HG02973 (cell line): ENCODE measurements around the gene MAP3K3.

Experiments used
- ATAC-seq: cut with Tn5 transposase; IDR thresholded peaks from one replicate; pipeline ENCODE4 v1.9.1; 2021; ENCODE audit warnings: moderate library complexity; ENCODE audit not compliant: unreplicated experiment

The MAP3K3 gene

GRCh38 chr17:63649813-63650212 lies 27.6 kb downstream of the MAP3K3 start:
- ATAC-seq = no peak

DNA sequence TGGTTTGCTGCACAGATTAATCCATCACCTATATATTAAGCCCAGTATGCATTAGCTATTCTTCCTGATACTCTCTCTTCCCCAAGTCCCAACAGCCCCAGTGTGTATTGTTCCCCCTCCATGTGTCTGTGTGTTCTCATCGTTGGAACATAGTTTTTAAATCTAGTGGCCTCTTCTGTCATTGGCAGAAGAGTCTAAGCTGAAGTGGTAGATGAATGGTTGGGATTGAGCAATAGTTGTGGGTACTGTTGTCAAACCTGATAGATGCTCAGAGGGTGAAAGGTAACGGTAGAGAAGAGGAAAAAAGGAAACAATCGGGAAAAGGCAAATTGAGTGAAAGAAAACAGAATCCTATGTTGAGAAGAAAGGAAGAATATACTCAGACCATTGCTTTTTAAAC lies 29.9 kb downstream of the MAP3K3 start:
- no peak for ATAC-seq

DNA sequence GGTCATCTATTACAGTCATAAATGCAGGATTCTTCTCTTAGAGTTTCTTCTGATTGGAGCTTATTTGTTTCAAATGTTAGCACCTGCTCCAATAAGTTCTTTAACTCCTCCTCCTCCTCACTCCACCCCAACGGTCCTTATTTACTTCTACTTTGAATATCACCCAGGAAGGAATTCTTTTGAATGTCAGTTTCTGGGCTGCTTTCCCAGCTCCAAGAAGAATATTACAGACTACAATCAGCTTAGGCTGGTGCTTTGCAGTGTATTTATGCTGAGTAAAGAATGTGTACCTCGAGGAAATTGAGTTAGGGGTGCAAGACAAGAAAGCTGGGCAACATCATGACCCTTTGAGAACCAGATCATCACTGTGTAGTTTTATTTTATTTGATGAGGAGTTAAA lies 30.8 kb downstream of the MAP3K3 start:
- ATAC-seq = no peak

- ATAC-seq = no peak
These were observed 35.6 kb downstream of the MAP3K3 start for GRCh38 chr17:63657786-63658185.

GRCh38 chr17:63658366-63658765 lies 36.1 kb downstream of the MAP3K3 start:
- ATAC-seq = no peak

- no peak for ATAC-seq
These were observed 37.6 kb downstream of the MAP3K3 start for GRCh38 chr17:63659850-63660249.

DNA sequence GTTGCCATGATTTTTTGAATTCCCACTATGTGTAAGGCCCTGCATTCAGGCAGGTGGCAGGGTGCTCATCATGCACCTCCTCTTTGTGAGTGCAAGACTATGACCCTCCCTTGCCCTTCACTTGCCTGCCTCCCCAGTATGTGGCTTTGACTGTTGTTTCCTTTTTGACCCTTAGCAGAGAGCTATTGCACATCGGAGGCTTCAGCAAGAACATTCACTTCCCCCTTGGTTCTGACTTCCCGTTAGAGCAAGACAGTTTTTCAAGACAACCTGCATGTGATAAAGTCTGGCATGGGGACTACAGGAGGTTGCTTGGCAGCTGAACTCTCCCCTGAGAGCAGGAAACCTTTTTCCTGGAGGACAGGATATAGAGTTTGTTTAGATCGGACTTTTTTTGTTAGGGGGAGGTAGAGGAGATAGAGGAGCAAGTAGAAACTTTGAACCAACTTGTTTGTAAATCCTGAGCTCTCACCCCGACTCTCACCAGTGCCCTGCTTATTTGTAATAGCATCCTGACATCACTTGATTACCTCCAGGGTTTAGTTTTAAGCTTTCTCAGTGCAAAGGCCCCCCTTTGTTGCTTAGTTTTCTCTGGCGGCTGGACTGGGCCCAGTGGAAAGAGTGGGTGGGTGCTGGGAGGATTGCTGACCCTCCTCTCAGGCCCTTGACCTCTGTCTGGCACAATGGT lies 43.5 kb downstream of the MAP3K3 start:
- no peak for ATAC-seq

GRCh38 chr17:63672856-63673255 lies 50.6 kb downstream of the MAP3K3 start:
- ATAC-seq = no peak

DNA sequence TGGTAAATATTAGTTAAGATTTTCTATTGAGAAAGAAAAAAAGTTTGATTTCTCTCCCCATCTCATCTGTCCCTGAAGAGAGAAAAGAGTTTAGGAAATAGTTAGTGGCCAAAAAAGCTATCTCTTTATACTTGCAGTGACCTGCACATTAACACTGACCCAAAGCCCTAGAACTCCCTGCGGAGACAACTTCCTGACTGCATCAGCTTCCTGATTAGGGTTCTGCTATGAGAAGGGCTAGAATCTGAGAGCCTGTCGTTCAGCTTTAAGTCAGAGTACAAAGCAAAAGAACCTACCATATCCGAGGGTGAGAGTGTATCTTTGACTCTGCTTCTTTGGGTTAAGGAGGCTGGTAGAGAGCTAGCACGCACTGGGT lies 53.0 kb downstream of the MAP3K3 start:
- ATAC-seq = no peak

DNA sequence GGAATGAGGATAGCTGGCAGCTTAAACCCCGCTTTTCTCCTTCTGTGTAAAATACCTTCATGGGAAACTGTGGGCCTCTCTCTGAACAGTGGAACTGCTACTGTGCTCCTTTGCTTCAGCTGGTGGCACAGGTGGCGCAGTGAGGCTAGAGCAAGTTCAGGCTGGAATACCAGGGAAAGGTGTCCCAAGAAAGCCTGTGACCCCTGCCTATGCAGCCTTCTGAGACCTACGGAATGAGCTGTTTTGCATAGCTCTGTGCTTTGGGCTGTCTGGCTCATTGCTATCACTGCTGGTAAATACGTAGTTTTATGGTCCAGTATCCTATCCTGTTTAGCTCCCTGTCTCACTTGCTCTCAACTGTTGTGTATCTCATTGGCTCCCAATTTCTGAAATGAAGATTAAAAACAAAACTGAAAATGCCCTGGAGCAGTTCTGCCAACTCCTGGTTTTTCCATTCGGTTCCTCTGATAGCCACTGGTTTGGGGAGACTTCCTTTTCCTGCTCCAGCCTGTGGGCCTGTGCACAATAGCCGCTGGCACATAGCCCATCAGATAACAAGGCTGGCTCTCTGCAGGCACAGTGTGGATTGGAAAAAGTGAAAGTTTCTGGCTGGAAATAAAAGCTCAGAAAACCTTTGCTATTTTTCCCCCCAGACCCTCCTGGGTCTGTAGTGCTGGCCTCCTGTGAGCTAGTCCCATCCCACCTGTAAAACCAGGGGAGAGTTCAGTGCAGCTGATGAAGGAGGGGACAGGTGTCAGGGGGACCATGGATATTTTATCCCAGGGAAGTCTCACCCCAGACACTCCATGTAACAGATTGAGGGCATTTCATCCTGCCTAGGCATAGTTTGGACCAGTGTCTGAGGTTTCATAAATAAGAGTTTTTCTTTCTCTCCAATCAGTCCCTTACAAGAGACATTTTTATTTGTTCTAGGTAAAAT lies 53.7 kb downstream of the MAP3K3 start:
- ATAC-seq = no peak

GRCh38 chr17:63676584-63676983 lies 54.4 kb downstream of the MAP3K3 start:
- no peak for ATAC-seq

DNA sequence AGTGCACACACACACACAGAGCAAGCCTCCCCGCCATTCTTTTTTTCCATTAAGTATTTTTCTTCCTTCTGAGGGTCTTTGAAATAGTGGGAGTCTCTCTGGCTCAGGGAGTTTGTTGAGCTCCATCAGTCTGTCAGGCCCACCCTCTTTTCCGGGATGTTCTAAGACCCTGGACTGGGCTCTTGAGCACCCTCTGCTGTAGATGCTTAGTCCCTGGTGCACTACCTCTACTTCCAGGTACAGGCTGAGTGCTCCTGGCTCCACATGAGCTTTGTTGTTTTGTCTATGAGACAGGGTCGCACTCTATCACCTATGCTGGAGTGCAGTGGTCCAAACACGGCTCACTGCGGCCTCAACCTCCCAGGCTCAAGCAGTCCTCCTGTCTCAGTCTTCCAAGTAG lies 57.0 kb downstream of the MAP3K3 start:
- no peak for ATAC-seq

GRCh38 chr17:63680700-63681099 lies 58.5 kb downstream of the MAP3K3 start:
- no peak for ATAC-seq

DNA sequence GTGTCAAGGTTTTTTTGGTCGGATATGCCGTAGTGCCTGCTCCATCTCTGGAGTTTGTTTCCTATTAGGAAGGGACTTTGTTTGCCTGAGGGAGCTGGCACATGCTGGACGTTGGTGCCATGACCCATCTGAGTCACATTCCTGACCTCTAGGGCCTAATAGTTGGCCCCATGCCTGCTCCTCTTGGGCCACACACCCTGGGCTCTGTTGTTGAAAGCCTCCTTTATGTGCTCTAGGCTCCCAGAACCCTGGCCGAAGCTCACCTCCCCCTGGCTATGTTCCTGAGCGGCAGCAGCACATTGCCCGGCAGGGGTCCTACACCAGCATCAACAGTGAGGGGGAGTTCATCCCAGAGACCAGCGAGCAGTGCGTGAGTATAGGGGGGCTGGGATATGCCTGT lies 59.3 kb downstream of the MAP3K3 start:
- ATAC-seq = no peak

DNA sequence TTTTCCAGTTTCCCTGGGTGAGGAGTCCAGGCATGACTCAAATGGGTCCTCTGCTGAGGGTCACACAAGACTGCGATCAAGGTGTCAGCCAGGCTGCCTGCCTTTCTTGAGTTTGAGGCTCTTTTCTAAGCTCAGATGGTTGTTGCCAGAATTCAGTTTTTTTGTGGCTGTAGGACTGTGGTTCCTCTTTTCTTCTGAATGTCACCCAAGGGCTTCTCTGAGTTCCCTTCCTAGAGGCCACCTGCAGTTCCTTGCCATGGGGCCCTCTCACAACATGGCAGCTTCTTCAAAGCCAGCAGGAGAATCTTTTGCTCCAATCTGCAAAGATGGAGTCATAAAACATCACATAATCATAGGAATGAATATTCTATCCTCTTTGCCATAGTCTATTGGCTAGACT lies 60.2 kb downstream of the MAP3K3 start:
- ATAC-seq = no peak

DNA sequence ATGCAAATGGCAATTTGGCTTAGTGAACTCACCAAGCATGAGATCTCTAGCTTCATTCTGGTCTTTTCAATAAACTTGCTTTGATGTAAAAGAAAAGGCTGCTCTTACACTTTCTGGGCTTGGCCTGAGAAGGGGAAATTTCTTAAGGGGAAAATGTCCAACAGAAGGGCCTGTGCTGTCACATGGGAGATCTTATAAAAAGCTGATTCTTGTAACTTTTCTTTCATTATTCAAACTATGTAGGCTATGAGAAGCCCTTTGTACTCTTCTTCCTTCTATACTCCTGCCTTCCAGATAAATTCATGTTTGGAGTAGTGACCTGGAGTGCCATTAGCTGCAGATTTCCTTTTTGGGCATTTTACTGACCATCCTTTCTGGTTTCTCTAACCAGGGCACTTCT lies 60.8 kb downstream of the MAP3K3 start:
- no peak for ATAC-seq

- ATAC-seq = no peak
These were observed 62.8 kb downstream of the MAP3K3 start for GRCh38 chr17:63685041-63685440.

- no peak for ATAC-seq
These were observed 63.4 kb downstream of the MAP3K3 start for GRCh38 chr17:63685578-63685977.

- no peak for ATAC-seq
These were observed 64.0 kb downstream of the MAP3K3 start for GRCh38 chr17:63686138-63686685.

DNA sequence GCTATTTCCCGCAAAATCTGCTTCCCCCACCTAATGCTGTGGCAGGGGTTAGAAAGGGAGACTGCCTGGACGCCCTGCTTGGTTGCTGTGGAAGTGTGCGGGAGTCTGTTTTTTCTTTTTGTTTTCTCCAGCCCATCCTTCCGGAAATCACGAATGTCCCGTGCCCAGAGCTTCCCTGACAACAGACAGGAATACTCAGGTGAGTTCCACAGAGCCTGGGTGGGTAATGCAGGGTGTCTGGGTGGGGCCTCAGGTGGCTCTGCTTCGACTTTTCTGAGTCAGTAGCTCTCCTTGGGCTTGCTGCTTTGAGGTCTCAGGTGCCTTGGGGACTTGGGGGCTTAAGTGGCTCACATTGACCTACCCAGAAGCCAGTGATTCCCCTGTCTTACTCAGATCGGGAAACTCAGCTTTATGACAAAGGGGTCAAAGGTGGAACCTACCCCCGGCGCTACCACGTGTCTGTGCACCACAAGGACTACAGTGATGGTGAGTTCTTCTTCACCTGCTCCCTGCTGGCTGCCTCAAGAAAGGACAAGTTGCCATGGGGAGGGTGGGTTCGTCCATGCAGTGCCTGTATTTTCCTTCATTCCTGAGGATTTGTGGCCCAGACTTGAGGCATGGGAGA lies 66.3 kb downstream of the MAP3K3 start:
- no peak for ATAC-seq

DNA sequence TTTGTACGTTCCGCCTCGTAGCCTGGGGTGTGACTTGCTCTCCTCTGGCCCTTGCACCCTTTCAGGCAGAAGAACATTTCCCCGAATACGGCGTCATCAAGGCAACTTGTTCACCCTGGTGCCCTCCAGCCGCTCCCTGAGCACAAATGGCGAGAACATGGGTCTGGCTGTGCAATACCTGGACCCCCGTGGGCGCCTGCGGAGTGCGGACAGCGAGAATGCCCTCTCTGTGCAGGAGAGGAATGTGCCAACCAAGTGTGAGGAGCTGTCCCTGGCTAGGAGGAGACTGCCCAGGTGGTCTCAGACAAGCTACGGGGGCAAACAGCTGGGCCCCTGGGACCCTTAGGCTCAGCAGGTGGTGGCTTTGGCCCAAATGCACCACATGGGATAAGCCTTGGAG lies 67.3 kb downstream of the MAP3K3 start:
- no peak for ATAC-seq
